Measurements from ENCODE around the gene BHLHA15. TPM values are rescaled to one million over a fixed set of nuclear protein-coding genes. Genes with fewer than 3 reads are reported as not detected.

The BHLHA15 gene
- total RNA-seq, 2 donors from 2014 or later: not detected

GRCh38 chr7:98202367-98203195 lies 8.7 kb upstream of the BHLHA15 start:
- TF ChIP-seq, protein P1, sequence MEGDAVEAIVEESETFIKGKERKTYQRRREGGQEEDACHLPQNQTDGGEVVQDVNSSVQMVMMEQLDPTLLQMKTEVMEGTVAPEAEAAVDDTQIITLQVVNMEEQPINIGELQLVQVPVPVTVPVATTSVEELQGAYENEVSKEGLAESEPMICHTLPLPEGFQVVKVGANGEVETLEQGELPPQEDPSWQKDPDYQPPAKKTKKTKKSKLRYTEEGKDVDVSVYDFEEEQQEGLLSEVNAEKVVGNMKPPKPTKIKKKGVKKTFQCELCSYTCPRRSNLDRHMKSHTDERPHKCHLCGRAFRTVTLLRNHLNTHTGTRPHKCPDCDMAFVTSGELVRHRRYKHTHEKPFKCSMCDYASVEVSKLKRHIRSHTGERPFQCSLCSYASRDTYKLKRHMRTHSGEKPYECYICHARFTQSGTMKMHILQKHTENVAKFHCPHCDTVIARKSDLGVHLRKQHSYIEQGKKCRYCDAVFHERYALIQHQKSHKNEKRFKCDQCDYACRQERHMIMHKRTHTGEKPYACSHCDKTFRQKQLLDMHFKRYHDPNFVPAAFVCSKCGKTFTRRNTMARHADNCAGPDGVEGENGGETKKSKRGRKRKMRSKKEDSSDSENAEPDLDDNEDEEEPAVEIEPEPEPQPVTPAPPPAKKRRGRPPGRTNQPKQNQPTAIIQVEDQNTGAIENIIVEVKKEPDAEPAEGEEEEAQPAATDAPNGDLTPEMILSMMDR (IDR thresholded peaks at IDR 0.05): no peak
- Histone ChIP-seq H3K27me3 (replicated peaks; ENCODE audit: insufficient read depth) (no peaks in the 10 kb centered on the region), H3K4me1 (ENCODE audit: control insufficient read depth in 1 of 2, low read depth in 2 of 2) (no peaks in the 10 kb centered on the region), H3K4me3 (no peak overlapping the region), H3K9me3 (no peaks in the 10 kb centered on the region), H3K27ac (no peak overlapping the region), H3K36me3 (peaks cover 9% of the 10 kb centered on the region)
- no peak for ATAC-seq (ENCODE audit: insufficient number of reproducible peaks, low FRiP score, low read depth)
- DNase-seq (ENCODE audit: low spot score): no peak

DNA sequence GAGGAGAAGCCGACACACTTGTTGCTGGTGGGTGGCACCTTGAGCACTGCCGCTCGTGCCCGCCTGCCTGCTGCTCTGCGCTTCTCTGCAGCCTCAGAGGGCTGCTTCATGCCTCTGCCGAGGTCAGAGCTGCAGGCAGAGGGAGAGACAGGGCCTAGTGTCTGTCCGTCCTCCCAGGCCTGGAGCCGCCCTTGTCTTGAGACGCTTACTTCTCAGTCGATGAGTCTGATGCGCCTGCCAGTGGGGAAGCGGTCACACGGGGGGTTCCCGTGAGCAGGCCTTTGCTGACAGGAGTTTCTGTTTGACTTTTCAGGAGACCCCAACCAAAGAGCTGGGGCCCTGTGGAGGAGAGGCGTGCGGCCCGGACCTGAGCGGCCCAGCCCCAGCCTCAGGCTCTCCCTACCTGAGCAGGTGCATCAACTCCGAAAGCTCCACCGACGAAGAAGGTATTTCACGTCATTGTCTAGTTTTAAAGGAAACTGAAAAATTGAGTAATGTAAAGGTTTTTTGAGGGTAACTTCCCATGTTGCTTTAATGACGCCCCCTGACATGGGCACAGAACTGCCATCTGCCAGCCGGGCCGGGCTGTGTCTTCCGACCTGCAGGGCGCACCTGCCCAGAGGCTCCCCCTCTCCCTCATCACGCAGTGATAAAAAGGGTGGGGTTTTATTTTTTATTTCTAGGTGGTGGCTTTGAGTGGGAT lies 7.8 kb upstream of the BHLHA15 start:
- H3K4me3 ChIP-seq: no peak overlapping the region
- DNase-seq (ENCODE audit: low spot score) (no peak), ATAC-seq (ENCODE audit: insufficient number of reproducible peaks, low FRiP score, low read depth) (no peak)
- no peaks in the 10 kb centered on the region for H3K27me3 ChIP-seq (replicated peaks; ENCODE audit: insufficient read depth)
- no peaks in the 10 kb centered on the region for H3K4me1 ChIP-seq (ENCODE audit: control insufficient read depth in 1 of 2, low read depth in 2 of 2)
- H3K27ac ChIP-seq: no peak overlapping the region
- H3K36me3 ChIP-seq: peaks cover 9% of the 10 kb centered on the region
- H3K9me3 ChIP-seq: no peaks in the 10 kb centered on the region
- TF ChIP-seq, protein P1 (IDR thresholded peaks at IDR 0.05): no peak

DNA sequence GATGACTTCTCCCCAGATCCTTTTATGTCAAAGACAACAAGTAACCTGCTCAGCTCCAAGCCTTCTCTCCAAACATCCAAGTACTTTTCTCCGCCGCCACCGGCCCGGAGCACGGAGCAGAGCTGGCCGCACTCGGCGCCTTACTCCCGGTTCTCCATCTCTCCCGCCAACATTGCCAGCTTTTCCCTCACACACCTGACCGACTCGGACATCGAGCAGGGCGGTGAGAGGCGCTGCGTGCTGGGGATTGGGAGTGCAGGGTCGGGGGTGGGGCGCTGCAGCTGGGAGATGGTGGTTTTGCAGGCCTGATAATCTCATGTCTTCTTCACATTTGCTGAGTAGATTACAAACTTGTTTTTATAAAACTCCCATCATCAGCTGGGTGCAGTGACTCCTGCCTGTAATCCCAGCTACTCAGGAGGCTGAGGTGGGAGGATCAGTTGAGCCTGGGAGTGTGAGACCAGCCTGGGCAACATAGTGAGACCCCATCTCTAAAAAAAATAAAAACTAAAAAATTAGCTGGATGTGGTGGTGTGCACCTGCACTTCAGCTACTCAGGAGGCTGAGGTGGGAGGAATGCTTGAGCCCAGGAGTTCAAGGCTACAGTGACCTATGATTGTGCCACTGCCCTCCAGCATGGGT lies 7.2 kb upstream of the BHLHA15 start:
- H3K4me3 ChIP-seq: no peak overlapping the region
- H3K36me3 ChIP-seq: peaks cover 9% of the 10 kb centered on the region
- no peaks in the 10 kb centered on the region for H3K4me1 ChIP-seq (ENCODE audit: control insufficient read depth in 1 of 2, low read depth in 2 of 2)
- ATAC-seq (ENCODE audit: insufficient number of reproducible peaks, low FRiP score, low read depth): no peak
- TF ChIP-seq, protein P1 (IDR thresholded peaks at IDR 0.05): no peak
- no peak overlapping the region for H3K27ac ChIP-seq
- no peaks in the 10 kb centered on the region for H3K27me3 ChIP-seq (replicated peaks; ENCODE audit: insufficient read depth)
- H3K9me3 ChIP-seq: no peaks in the 10 kb centered on the region
- no peak for DNase-seq (ENCODE audit: low spot score)

DNA sequence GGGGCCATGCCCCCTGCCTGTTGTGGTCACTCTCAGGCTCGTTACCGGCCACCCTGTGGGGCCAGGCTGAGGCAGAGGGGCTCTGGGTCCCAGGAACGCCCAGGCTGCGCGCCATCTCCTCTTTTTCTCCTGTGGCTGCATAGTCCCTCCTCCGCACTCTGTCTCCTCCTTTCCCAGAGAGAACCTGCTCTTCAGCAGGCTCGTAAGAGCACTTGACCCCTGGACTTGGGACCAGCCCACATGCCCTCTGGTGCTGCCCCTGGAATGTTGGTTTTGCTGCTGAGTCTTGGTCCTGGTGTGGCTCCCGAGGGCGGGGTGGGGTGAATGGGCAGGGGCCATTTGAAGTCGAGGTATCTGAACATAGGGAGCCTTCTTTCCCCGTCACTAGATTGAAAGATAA lies 6.6 kb upstream of the BHLHA15 start:
- ATAC-seq (ENCODE audit: insufficient number of reproducible peaks, low FRiP score, low read depth) (no peak), DNase-seq (ENCODE audit: low spot score) (no peak)
- TF ChIP-seq, protein P1 (IDR thresholded peaks at IDR 0.05): no peak

More for the DNA sequence above, 6.6 kb upstream of the BHLHA15 start:
- Histone ChIP-seq H3K4me1 (ENCODE audit: control insufficient read depth in 1 of 2, low read depth in 2 of 2) (no peaks in the 10 kb centered on the region), H3K27me3 (replicated peaks; ENCODE audit: insufficient read depth) (no peaks in the 10 kb centered on the region), H3K9me3 (no peaks in the 10 kb centered on the region), H3K27ac (no peak overlapping the region), H3K4me3 (no peak overlapping the region), H3K36me3 (peaks cover 9% of the 10 kb centered on the region)

All from thoracic aorta (tissue), 2 donors.